ENCODE measurements around the gene GRIA4.

DNA sequence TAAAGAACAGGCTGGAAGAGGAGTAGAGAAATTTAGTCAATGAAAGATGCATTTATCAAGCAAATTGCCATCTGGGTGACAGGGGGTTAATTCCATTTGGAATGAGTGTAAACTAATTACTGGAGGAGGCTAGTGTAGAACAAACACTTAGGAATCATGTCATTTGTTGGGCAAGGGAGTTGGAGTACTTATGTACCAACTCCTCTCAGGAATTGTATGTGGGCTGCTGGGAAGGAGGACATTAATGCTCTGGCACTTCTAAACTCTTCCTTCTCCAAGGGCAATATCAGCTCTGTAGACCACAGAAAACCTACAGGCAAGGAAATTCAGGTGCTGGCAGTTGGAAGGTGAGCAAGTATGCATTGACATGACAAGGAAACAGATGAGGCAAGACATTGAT, 271.2 kb downstream of the GRIA4 start:
- TF ChIP-seq EZH2 (IDR thresholded peaks at IDR 0.05; ENCODE audit: borderline replicate concordance, insufficient read depth, low read length, poor library complexity, severe bottlenecking) (no peak), CTCF (IDR thresholded peaks at IDR 0.05; ENCODE audit: poor library complexity, severe bottlenecking) (no peak), REST (IDR thresholded peaks at IDR 0.05; ENCODE audit: borderline replicate concordance) (no peak), SMC3 (conservative IDR thresholded peaks at IDR 0.05; ENCODE audit: poor library complexity) (no peak), EP300 (conservative IDR thresholded peaks at IDR 0.05; ENCODE audit: poor library complexity, severe bottlenecking) (no peak), MXI1 (conservative IDR thresholded peaks at IDR 0.05; ENCODE audit: poor library complexity, severe bottlenecking) (no peak), RAD21 (conservative IDR thresholded peaks at IDR 0.05) (no peak)

All from neural cell (in vitro differentiated cells).